AG04449 (cell line): Measurements from ENCODE around the gene HOXB6.

Source experiments
- CTCF ChIA-PET: fragments of 350-600 bp; formaldehyde crosslinking; extraction: SDS; loops from one replicate; lab custom pipeline; 2021; ENCODE audit warnings: antibody characterized with exemption; lab: Yijun Ruan, JAX
- POLR2A ChIA-PET: fragments of 400-600, 350-600 bp; formaldehyde crosslinking; extraction: SDS; loops from one replicate; lab custom pipeline; 2020; ENCODE audit warnings: antibody characterized with exemption, inconsistent platforms; lab: Yijun Ruan, JAX
- DNase-seq: peaks from one replicate; pipeline ENCODE4 v3.0.0-alpha.2; 2010; ENCODE audit warnings: low read depth, low spot score
- H3K4me3 ChIP-seq: 2 replicates; pipeline ENCODE4 v1.5.1; 2011; ENCODE audit warnings: low read depth, mild to moderate bottlenecking, control low read depth, low read length
- TF ChIP-seq, protein P1 (sequence below): IDR thresholded peaks from one replicate; pipeline ENCODE4 v1.5.1; 2011; ENCODE audit warnings: mild to moderate bottlenecking, moderate library complexity, low read length, control low read depth, inconsistent platforms; ENCODE audit not compliant: insufficient read depth; ENCODE audit errors: missing control alignments

HOXB6 gene

GRCh38 chr17:48604770-48605329, at the start of gene HOXB6:
TSS of gene HOXB6 (minus strand) at chr17:48604986. CDS start at chr17:48598150, 6,836 bp downstream.
- TF ChIP-seq, protein P1, sequence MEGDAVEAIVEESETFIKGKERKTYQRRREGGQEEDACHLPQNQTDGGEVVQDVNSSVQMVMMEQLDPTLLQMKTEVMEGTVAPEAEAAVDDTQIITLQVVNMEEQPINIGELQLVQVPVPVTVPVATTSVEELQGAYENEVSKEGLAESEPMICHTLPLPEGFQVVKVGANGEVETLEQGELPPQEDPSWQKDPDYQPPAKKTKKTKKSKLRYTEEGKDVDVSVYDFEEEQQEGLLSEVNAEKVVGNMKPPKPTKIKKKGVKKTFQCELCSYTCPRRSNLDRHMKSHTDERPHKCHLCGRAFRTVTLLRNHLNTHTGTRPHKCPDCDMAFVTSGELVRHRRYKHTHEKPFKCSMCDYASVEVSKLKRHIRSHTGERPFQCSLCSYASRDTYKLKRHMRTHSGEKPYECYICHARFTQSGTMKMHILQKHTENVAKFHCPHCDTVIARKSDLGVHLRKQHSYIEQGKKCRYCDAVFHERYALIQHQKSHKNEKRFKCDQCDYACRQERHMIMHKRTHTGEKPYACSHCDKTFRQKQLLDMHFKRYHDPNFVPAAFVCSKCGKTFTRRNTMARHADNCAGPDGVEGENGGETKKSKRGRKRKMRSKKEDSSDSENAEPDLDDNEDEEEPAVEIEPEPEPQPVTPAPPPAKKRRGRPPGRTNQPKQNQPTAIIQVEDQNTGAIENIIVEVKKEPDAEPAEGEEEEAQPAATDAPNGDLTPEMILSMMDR = no peak
- ChIA-PET POLR2A (interaction anchor here (0.7 to 1.2 kb wide), 2 partner anchors 8 to 123 kb away, joined by 3 to 4 read pairs; no protein-coding TSS in a partner anchor), CTCF (interaction anchor here (0.6 to 1.9 kb wide), 9 partner anchors 13 to 413 kb away, joined by 3 to 5 read pairs (median 3); no protein-coding TSS in a partner anchor)
- no peak for DNase-seq
- H3K4me3 ChIP-seq = peak within 1 kb of the TSS; percentile 68

DNA sequence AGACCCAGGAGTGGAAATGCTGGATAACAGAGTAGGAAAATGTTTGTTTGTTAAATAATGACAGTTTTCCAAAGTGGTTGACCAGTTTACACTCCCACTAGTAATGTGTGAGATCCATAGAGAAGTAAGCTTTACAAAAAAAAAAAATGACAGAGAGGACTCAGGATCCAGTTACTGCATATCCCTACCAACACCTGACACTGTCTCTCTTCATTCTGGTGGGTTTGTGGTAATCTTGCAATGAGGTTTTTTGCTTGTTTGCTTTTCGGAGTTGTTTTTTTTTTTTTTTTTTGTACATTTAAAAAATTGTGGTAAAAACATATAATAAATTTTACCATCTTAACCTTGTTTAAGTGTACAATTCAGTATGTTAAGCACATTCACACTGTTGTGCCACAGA, 45.0 kb upstream of the HOXB6 start:
- DNase-seq = no peak
- TF ChIP-seq, protein P1 = no peak
- ChIA-PET POLR2A (interaction anchor here (0.7 kb wide), 1 partner anchor 72 kb away, joined by 4 read pairs; no protein-coding TSS in a partner anchor), CTCF (no interaction called here)
- no peak overlapping the region for H3K4me3 ChIP-seq

DNA sequence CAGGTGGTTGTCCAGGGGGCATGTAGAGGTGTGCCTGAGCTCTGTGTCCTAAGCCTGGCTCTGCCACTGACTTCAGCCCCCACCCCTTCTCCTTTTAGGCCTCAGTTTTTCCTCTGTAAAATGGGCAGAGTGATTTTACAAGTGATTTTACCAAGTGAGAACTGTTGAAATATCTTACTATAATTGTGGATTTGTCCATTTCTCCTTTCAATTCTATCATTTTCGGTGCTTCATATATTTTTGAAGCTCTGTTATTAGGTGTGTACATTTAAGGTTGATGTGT, 43.1 kb upstream of the HOXB6 start:
- ChIA-PET CTCF (interaction anchor here (0.9 to 2.3 kb wide), 4 partner anchors 12 to 236 kb away, joined by 3 to 12 read pairs (median 4); no protein-coding TSS in a partner anchor), POLR2A (no interaction called here)
- no peak overlapping the region for H3K4me3 ChIP-seq

GRCh38 chr17:48647103-48647962, 42.5 kb upstream of the HOXB6 start:
- no peak for DNase-seq
- TF ChIP-seq, protein P1 = no peak
- ChIA-PET CTCF (interaction anchor here (0.9 to 2.3 kb wide), 3 partner anchors 11 to 237 kb away, joined by 3 to 12 read pairs (median 4); no protein-coding TSS in a partner anchor), POLR2A (no interaction called here)
- peak overlapping the region; percentile 53 for H3K4me3 ChIP-seq

More for the DNA sequence above, 43.1 kb upstream of the HOXB6 start:
- DNase-seq = no peak
- TF ChIP-seq, protein P1 = no peak

GRCh38 chr17:48646183-48647102, 41.7 kb upstream of the HOXB6 start:
- ChIA-PET POLR2A (no interaction called here), CTCF (no interaction called here)
- peak overlapping the region; percentile 3; the same call in 1 of the 2 replicates for H3K4me3 ChIP-seq
- no peak for DNase-seq
- TF ChIP-seq, protein P1 = no peak
